ENCODE measurements around the gene NOPCHAP1. TPM values are rescaled to one million over a fixed set of nuclear protein-coding genes. Genes with fewer than 3 reads are reported as not detected.

NOPCHAP1 gene
- total and polyA plus RNA-seq, 10 of the 15 experiments (the other 5 are each of a cell fraction or from before 2014, with no cell fraction given) = 28.0 to 115 (median 40.9) TPM

DNA sequence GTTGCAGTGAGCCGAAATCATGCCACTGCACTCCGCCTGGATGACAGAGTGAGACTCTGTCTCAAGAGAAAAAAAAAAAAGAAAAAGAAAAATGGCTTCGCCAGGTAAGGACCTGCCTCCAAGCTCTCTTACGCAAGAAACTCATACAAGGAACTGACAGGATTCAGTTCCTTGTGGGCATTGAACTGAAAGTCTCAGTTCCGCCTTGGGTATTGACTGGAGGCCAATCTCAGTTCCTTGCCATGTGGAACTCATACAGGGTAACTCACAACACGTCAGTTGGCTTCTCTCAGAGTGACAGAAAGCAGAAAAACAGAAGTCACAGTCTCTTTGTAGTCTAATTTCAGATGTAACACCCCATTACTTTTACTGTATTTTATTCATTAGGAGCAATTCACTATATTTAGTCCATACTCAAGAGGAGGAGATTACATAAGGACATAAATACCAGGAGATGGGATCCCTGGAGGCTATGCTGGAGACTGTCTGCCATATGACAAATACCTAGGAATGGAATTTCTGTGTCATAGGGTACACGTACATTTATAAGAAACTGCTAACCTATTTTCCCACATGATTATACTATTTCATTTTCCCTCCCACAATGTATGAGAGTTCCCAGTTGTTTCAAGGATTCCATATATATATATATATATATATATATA is 11.4 kb upstream of the NOPCHAP1 start (continued):
- 0 out of 4 replicates have a peak, but pooled peaks of 1 of the 2 experiments have one; percentile 57 for TF ChIP-seq SRF (IDR thresholded peaks at IDR 0.05; ENCODE audit: low read depth in 2 of 2, low read length in 2 of 2)
- TF ChIP-seq, protein P1, sequence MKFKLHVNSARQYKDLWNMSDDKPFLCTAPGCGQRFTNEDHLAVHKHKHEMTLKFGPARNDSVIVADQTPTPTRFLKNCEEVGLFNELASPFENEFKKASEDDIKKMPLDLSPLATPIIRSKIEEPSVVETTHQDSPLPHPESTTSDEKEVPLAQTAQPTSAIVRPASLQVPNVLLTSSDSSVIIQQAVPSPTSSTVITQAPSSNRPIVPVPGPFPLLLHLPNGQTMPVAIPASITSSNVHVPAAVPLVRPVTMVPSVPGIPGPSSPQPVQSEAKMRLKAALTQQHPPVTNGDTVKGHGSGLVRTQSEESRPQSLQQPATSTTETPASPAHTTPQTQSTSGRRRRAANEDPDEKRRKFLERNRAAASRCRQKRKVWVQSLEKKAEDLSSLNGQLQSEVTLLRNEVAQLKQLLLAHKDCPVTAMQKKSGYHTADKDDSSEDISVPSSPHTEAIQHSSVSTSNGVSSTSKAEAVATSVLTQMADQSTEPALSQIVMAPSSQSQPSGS (IDR thresholded peaks at IDR 0.05; ENCODE audit: low read length) = peak; percentile 84
- peak; percentile 77 for TF ChIP-seq YY1 (IDR thresholded peaks at IDR 0.05; ENCODE audit: low read depth, low read length)
- TF ChIP-seq CHD2 (IDR thresholded peaks at IDR 0.05; ENCODE audit: borderline replicate concordance, low read depth, low read length) = 0 out of 2 replicates have a peak, but pooled peaks have one; percentile 68
- TF ChIP-seq, protein P2, sequence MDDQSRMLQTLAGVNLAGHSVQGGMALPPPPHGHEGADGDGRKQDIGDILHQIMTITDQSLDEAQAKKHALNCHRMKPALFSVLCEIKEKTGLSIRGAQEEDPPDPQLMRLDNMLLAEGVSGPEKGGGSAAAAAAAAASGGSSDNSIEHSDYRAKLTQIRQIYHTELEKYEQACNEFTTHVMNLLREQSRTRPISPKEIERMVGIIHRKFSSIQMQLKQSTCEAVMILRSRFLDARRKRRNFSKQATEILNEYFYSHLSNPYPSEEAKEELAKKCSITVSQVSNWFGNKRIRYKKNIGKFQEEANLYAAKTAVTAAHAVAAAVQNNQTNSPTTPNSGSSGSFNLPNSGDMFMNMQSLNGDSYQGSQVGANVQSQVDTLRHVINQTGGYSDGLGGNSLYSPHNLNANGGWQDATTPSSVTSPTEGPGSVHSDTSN (IDR thresholded peaks at IDR 0.05; ENCODE audit: insufficient replicate concordance, low read depth, low read length) = peak; percentile 71
- TF ChIP-seq BACH1 (IDR thresholded peaks at IDR 0.05; ENCODE audit: borderline replicate concordance) = peak; percentile 93; the same call in 1 of the 2 replicates
- peak; percentile 78 for TF ChIP-seq TBL1XR1 (IDR thresholded peaks at IDR 0.05; ENCODE audit: low read depth, low read length)
- TF ChIP-seq, protein P3, sequence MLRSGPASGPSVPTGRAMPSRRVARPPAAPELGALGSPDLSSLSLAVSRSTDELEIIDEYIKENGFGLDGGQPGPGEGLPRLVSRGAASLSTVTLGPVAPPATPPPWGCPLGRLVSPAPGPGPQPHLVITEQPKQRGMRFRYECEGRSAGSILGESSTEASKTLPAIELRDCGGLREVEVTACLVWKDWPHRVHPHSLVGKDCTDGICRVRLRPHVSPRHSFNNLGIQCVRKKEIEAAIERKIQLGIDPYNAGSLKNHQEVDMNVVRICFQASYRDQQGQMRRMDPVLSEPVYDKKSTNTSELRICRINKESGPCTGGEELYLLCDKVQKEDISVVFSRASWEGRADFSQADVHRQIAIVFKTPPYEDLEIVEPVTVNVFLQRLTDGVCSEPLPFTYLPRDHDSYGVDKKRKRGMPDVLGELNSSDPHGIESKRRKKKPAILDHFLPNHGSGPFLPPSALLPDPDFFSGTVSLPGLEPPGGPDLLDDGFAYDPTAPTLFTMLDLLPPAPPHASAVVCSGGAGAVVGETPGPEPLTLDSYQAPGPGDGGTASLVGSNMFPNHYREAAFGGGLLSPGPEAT (IDR thresholded peaks at IDR 0.05; ENCODE audit: low read depth) = peak; percentile 77
- TF ChIP-seq, protein P4, sequence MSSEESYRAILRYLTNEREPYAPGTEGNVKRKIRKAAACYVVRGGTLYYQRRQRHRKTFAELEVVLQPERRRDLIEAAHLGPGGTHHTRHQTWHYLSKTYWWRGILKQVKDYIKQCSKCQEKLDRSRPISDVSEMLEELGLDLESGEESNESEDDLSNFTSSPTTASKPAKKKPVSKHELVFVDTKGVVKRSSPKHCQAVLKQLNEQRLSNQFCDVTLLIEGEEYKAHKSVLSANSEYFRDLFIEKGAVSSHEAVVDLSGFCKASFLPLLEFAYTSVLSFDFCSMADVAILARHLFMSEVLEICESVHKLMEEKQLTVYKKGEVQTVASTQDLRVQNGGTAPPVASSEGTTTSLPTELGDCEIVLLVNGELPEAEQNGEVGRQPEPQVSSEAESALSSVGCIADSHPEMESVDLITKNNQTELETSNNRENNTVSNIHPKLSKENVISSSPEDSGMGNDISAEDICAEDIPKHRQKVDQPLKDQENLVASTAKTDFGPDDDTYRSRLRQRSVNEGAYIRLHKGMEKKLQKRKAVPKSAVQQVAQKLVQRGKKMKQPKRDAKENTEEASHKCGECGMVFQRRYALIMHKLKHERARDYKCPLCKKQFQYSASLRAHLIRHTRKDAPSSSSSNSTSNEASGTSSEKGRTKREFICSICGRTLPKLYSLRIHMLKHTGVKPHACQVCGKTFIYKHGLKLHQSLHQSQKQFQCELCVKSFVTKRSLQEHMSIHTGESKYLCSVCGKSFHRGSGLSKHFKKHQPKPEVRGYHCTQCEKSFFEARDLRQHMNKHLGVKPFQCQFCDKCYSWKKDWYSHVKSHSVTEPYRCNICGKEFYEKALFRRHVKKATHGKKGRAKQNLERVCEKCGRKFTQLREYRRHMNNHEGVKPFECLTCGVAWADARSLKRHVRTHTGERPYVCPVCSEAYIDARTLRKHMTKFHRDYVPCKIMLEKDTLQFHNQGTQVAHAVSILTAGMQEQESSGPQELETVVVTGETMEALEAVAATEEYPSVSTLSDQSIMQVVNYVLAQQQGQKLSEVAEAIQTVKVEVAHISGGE (CRISPR knock-in tag; IDR thresholded peaks at IDR 0.05) = no peak
- TF ChIP-seq, protein P5, sequence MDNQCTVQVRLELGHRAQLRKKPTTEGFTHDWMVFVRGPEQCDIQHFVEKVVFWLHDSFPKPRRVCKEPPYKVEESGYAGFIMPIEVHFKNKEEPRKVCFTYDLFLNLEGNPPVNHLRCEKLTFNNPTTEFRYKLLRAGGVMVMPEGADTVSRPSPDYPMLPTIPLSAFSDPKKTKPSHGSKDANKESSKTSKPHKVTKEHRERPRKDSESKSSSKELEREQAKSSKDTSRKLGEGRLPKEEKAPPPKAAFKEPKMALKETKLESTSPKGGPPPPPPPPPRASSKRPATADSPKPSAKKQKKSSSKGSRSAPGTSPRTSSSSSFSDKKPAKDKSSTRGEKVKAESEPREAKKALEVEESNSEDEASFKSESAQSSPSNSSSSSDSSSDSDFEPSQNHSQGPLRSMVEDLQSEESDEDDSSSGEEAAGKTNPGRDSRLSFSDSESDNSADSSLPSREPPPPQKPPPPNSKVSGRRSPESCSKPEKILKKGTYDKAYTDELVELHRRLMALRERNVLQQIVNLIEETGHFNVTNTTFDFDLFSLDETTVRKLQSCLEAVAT (IDR thresholded peaks at IDR 0.05) = peak; percentile 65
- TF ChIP-seq RAD21 (IDR thresholded peaks at IDR 0.05; ENCODE audit: insufficient read depth, low read depth, low read length) = no peak
- TF ChIP-seq ZNF384 (IDR thresholded peaks at IDR 0.05; ENCODE audit: borderline replicate concordance, low read depth, low read length) = peak; percentile 77
- TF ChIP-seq, protein P6, sequence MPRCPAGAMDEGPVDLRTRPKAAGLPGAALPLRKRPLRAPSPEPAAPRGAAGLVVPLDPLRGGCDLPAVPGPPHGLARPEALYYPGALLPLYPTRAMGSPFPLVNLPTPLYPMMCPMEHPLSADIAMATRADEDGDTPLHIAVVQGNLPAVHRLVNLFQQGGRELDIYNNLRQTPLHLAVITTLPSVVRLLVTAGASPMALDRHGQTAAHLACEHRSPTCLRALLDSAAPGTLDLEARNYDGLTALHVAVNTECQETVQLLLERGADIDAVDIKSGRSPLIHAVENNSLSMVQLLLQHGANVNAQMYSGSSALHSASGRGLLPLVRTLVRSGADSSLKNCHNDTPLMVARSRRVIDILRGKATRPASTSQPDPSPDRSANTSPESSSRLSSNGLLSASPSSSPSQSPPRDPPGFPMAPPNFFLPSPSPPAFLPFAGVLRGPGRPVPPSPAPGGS (IDR thresholded peaks at IDR 0.05; ENCODE audit: borderline replicate concordance, insufficient read depth, low read depth, low read length, poor library complexity, severe bottlenecking) = peak; percentile 73
